Activated CD4-positive, alpha-beta T cell treated with anti-CD3 and anti-CD28 coated beads for 36 hours (primary cell): Measurements from ENCODE around the gene ZP1. TPM values are rescaled to one million over a fixed set of nuclear protein-coding genes. Genes with fewer than 3 reads are reported as not detected.
A peak's percentile ranks its signal among the peaks of the same experiment; 100 is the strongest.

Experiments used
- ATAC-seq: fragments of 200-7000 bp; cut with Tn5 transposase; one replicate; pipeline ENCODE4 v1.10.0; 2021; ENCODE audit warnings: mild to moderate bottlenecking, moderate library complexity
- CTCF ChIA-PET: fragments of 350-600 bp; sonication (Branson Sonifier 250); formaldehyde crosslinking; loops from one replicate; lab custom pipeline; 2021; ENCODE audit warnings: antibody characterized with exemption; lab: Charles Lee
- POLR2A ChIA-PET: fragments of 350-600 bp; sonication (Branson Sonifier 250); formaldehyde crosslinking; loops from one replicate; lab custom pipeline; 2021; ENCODE audit warnings: antibody characterized with exemption, inconsistent platforms; lab: Charles Lee
- DNase-seq: peaks from one replicate; pipeline ENCODE4 v3.0.0-alpha.2; 2020
- H3K27ac Mint-ChIP-seq: one replicate; pipeline ENCODE4 v1.8.0; 2021; ENCODE audit warnings: mixed read lengths
- H3K27me3 Mint-ChIP-seq: one replicate; pipeline ENCODE4 v1.8.0; 2021; ENCODE audit warnings: mixed read lengths
- H3K36me3 Mint-ChIP-seq: one replicate; pipeline ENCODE4 v1.8.0; 2021; ENCODE audit warnings: low read depth, mixed read lengths
- H3K4me1 Mint-ChIP-seq: one replicate; pipeline ENCODE4 v1.8.0; 2021; ENCODE audit warnings: mixed read lengths
- H3K4me3 Mint-ChIP-seq: one replicate; pipeline ENCODE4 v1.8.0; 2021; ENCODE audit warnings: mild to moderate bottlenecking, moderate library complexity, mixed read lengths
- H3K9me3 Mint-ChIP-seq: one replicate; pipeline ENCODE4 v1.8.0; 2021; ENCODE audit warnings: low read depth, mixed read lengths
- intact Hi-C, 2 experiments: fragments of 100-400 bp; cut with DNase I in 1 of 2; cut with micrococcal nuclease in 1 of 2; formaldehyde crosslinking; loops; one replicate each; pipeline versions ENCODE4 v1.14.2 to v1.15.1; 2022 to 2024; cut with DNase I, micrococcal nuclease
- total RNA-seq, 2 experiments: library from RNA; stranded (reverse); gene quantifications; one replicate each; pipeline ENCODE4 v1.2.3, GENCODE V29; 2021

The ZP1 gene
- total RNA-seq, 2 experiments from 2014 or later, result not detected

DNA sequence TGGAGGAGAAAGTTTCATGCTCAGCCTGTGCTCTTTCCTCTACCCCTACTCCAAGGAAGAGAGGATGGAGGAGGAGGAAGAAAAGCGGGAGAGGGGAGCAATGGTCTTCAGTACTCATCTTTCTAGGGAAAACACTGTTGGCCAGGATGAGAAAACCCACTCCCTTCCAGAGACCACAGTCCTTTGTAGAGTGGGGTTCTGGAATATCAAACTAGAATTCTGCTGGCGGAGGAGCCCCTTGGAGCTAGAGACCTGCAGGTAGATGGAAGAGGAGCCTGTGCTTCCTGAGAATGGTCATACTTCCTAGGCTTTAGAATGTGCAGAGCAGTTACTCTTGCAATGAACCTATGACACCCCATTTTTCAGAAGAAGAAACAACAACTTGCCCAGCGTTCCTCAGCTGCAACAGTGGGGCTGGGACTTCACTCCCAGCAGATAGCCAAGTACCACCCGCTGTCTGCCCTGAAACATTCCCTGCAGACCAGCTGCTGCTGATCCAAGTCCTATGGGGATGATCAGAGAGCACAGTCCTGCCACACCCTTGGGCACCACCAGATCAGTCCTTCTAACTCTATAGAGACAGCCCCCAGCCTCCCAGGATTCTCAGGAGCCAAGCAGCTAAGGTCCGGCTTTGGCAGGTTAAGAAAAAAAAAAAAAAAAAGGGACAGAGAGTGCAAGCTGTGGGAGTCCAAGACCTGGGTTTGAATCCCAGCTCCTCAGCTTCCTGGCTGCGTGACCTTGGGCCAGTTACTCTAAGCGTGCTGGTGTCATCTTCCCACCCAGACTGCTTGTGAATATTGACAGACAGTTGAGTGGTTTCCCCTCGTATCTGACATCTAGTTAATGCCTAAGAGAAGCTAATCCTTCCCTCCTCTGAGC, 12.3 kb upstream of the ZP1 start:
- no peaks in the 10 kb centered on the region for H3K9me3 Mint-ChIP-seq
- intact Hi-C loops, result no loop called here
- H3K4me3 Mint-ChIP-seq, result no peak overlapping the region
- CTCF ChIA-PET, result interaction anchor here (0.6 to 1.4 kb wide), 5 partner anchors 12 to 334 kb away, joined by 3 to 5 read pairs (median 4); no protein-coding TSS in a partner anchor
- POLR2A ChIA-PET, result no interaction called here
- DNase-seq, result no peak
- H3K27ac Mint-ChIP-seq, result no peak overlapping the region
- no peaks in the 10 kb centered on the region for H3K27me3 Mint-ChIP-seq
- ATAC-seq, result no peak
- peaks cover 22% of the 10 kb centered on the region for H3K36me3 Mint-ChIP-seq
- peaks cover 17% of the 10 kb centered on the region for H3K4me1 Mint-ChIP-seq

DNA sequence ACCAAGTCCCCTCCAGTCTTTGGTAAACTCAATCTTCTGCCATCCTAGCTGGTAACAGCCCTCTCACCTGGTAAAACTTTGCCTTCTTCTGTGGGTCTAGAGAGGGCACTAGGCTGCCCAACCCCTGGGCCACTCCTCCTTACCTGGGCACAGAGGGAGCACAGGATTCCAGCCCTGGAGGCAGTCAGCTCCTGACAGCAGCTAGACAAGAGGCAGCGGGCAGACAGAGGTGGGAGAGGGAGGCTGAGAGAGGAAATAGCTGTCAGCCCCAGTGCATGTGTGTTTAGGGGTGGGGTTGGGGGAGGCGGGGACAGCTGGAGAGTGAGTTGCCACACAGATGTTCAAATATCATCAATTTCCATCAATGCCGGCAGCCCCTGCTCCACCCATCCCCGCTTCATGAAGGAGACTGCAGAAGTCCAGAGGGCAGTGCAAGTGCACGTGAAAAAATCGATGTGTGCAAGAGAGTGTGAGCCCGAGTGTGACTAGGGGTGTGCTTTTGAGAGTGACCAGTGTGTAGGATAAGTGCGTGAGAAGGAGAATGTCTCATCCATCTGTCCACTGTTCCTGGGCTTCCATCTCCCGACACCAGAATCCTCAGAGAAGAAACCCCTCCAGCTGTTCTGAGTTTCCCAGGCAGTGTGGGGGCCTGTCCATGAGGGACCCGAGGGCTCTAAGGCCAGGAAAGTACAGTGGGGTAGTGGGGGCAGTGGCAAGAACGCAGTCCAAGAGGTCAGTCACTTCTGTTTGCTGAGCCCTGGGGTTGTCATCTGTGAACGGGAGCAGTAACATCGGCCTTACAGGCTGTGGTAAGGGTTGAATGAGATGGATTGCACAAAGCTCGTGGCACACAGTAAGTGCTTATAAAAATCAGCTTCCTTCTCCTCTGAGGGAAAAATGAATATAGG, 11.4 kb upstream of the ZP1 start, which contains the start of gene PTGDR2:
Gene PTGDR2, minus strand, starts transcription at position 225 of the 908 bp plus-strand sequence. CDS start 2,228 bp downstream, outside the sequence.
- intact Hi-C loops, result no loop called here
- Mint-ChIP-seq H3K27me3 (no peaks in the 10 kb centered on the region), H3K27ac (no peak within 1 kb of the TSS), H3K4me3 (no peak within 1 kb of the TSS), H3K9me3 (no peaks in the 10 kb centered on the region), H3K4me1 (peaks cover 17% of the 10 kb centered on the region), H3K36me3 (peaks cover 16% of the 10 kb centered on the region)
- no peak for ATAC-seq
- DNase-seq, result no peak
- ChIA-PET POLR2A (interaction anchor here (0.5 kb wide), 1 partner anchor 16 kb away, joined by 5 read pairs; no protein-coding TSS in a partner anchor), CTCF (interaction anchor here (0.6 to 1.4 kb wide), 6 partner anchors 11 to 333 kb away, joined by 3 to 5 read pairs (median 4); no protein-coding TSS in a partner anchor)

DNA sequence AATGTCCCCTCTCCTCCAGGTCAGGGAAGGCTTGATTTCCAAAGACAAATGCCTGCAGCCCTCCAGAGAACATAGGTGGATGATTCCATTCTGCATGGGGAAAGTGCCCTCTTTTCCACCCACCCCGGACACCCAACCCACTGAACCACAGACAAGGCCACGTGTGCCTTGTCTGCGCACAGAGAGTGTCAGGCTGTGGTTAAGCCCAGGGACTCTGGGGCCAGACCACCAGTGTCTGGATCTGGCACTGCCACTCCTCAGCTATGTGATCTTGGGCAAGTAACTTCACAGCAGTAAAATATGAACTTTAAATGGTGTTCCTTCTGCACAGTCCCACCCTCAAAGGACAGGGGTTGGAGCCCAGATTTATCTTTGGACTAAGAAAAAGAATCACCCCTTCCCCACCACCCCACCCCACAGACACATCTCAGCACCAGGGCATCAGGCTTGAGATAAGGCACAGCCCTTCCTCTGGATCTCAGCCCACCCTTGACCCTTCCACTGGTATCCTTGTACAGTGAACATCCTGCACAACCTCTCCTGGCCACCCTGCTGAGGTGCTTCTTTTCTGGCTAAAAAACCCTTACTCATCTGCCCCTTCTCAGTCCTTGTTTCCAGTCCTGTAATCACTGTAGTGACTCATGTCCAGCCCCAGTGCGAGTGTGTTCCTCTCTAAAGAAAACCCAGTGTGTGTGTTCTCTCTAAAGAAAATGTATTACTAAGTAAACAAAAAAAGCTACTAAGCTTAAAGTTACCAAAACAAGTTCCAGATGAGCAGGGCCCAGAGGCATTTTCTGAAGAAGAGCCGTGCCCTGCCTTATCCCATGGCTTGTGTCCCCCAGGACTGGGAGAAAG, 9.7 kb upstream of the ZP1 start:
- Mint-ChIP-seq H3K27ac (no peak overlapping the region), H3K9me3 (no peaks in the 10 kb centered on the region), H3K4me1 (peaks cover 17% of the 10 kb centered on the region), H3K27me3 (no peaks in the 10 kb centered on the region), H3K36me3 (peaks cover 5% of the 10 kb centered on the region), H3K4me3 (no peak overlapping the region)
- peak; percentile 63 for ATAC-seq
- ChIA-PET POLR2A (interaction anchor here (0.6 kb wide), 1 partner anchor 957 kb away, joined by 3 read pairs; no protein-coding TSS in a partner anchor), CTCF (interaction anchor here (1.3 kb wide), 1 partner anchor 29 kb away, joined by 5 read pairs; no protein-coding TSS in a partner anchor)
- intact Hi-C loops, result no loop called here
- peak; percentile 22 for DNase-seq

GRCh38 chr11:60858236-60858635, 9.1 kb upstream of the ZP1 start:
- Mint-ChIP-seq H3K4me1 (peaks cover 17% of the 10 kb centered on the region), H3K9me3 (no peaks in the 10 kb centered on the region), H3K4me3 (no peak overlapping the region), H3K27me3 (no peaks in the 10 kb centered on the region), H3K36me3 (peaks cover 2% of the 10 kb centered on the region), H3K27ac (peak overlapping the region; percentile 49)
- intact Hi-C loops, result no loop called here
- ATAC-seq, result no peak
- DNase-seq, result no peak
- POLR2A ChIA-PET, result no interaction called here
- CTCF ChIA-PET, result interaction anchor here (0.8 to 1.3 kb wide), 2 partner anchors 30 to 84 kb away, joined by 3 to 5 read pairs; no protein-coding TSS in a partner anchor

- Mint-ChIP-seq H3K27ac (peak overlapping the region; percentile 49), H3K9me3 (no peaks in the 10 kb centered on the region), H3K36me3 (peaks cover under 1% of the 10 kb centered on the region), H3K27me3 (no peaks in the 10 kb centered on the region), H3K4me3 (no peak overlapping the region), H3K4me1 (peaks cover 17% of the 10 kb centered on the region)
- DNase-seq, result no peak
- intact Hi-C loops, result no loop called here
- ChIA-PET CTCF (interaction anchor here (0.8 to 1.3 kb wide), 2 partner anchors 31 to 83 kb away, joined by 3 to 5 read pairs; no protein-coding TSS in a partner anchor), POLR2A (no interaction called here)
- ATAC-seq, result peak; percentile 57
These were observed 8.4 kb upstream of the ZP1 start for GRCh38 chr11:60858731-60859464.

GRCh38 chr11:60859616-60860250, 7.6 kb upstream of the ZP1 start:
- intact Hi-C loops, result no loop called here
- Mint-ChIP-seq H3K9me3 (no peaks in the 10 kb centered on the region), H3K27me3 (no peaks in the 10 kb centered on the region), H3K4me1 (peaks cover 17% of the 10 kb centered on the region), H3K4me3 (no peak overlapping the region), H3K27ac (no peak overlapping the region), H3K36me3 (no peaks in the 10 kb centered on the region)
- ChIA-PET POLR2A (no interaction called here), CTCF (interaction anchor here (0.9 kb wide), 1 partner anchor 28 kb away, joined by 3 read pairs; no protein-coding TSS in a partner anchor)
- no peak for ATAC-seq
- no peak for DNase-seq

DNA sequence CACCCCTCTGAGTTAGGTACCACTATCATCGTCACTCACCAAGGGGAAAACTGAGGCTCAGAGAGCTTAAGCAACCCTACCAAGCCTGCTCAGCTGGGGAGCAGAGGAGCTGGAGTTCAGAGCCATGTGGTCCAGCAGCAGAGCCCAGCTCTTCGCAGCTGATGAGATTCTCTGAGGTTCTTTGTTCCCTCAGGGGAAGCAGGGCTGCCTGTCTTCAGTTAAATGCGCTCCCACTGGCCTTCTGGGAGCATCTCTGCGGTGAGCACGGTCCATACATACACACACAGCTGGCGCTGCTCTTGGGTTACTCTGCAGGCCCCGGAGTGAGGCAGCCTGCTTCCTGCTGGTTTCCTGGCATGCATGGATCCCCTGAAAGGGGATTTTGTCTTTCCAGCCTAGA, 6.4 kb upstream of the ZP1 start:
- H3K4me1 Mint-ChIP-seq, result peaks cover 17% of the 10 kb centered on the region
- DNase-seq, result no peak
- ATAC-seq, result no peak
- POLR2A ChIA-PET, result no interaction called here
- CTCF ChIA-PET, result interaction anchor here (0.8 to 1.0 kb wide), 2 partner anchors 26 to 30 kb away, joined by 3 to 4 read pairs; no protein-coding TSS in a partner anchor
- no peak overlapping the region for H3K27ac Mint-ChIP-seq
- no peaks in the 10 kb centered on the region for H3K27me3 Mint-ChIP-seq
- H3K36me3 Mint-ChIP-seq, result no peaks in the 10 kb centered on the region
- intact Hi-C loops, result no loop called here
- H3K9me3 Mint-ChIP-seq, result no peaks in the 10 kb centered on the region
- no peak overlapping the region for H3K4me3 Mint-ChIP-seq

DNA sequence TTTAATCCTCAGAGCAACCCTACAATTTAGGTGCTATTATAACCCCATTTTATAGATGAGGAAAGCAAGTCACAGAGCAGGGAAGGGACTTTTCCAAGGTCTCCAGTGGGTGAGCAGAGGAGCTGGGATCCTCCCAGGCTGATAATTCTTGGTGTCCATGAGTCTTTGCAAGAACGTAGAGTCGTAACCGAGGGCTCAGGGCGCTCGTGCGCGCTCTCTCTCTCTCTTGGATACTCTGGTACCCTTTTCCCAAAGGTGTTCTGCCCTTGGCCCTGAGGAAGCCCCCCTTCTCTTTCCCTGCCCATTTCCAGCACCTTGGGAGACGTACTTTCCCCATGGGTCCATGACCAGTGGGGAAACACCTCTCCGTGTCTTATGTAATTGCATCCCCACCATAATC, 5.2 kb upstream of the ZP1 start:
- no peak for ATAC-seq
- H3K27me3 Mint-ChIP-seq, result no peaks in the 10 kb centered on the region

DNA sequence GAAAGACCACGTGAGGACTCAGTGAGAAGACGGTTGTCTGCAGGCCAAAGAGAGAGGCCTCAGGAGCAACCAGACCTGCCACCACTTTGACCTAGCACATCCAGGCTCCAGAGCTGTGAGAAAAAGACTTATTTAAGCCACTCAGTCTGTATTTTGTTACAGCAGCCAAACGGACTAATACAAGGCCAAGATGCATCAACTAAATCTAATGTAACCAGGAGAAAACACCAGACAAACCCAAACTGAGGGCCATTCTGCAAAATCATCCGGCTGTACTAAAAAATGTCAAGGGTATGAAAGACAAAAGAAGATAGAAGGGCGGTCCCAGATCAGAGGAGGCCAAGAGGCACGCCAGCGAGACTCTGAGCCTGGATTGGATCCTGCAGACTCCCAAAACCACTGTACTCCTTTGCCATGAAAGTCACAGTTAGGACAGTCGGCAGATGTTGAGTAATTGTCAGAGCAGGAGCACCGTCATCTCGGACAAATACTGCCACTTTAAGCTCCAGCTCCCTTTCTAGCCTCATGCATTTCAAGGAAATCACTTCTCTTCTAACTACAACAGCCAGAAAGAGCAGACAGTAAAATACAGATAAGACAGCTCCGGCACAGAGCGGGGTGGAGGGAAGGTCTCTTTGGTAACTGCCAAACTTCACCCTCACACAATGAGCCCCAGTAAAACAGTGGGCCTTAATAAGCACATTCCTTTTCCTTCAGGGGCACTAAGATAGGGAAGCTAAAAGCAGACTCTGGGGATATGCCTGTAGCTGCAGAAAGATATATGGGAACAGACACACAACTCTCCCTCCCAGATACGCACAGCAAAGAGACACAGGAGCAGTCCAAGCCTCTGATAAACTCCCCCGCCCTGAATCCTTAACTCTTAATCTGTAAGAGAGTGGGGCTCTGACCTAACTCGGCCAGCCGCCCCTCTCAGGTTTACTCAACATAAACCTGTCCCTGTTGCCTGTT, 3.5 kb upstream of the ZP1 start:
- CTCF ChIA-PET, result interaction anchor here (0.6 kb wide), 1 partner anchor 25 kb away, joined by 3 read pairs; no protein-coding TSS in a partner anchor

More for the DNA sequence above, 5.2 kb upstream of the ZP1 start:
- H3K9me3 Mint-ChIP-seq, result no peaks in the 10 kb centered on the region
- intact Hi-C loops, result no loop called here
- ChIA-PET POLR2A (no interaction called here), CTCF (no interaction called here)
- no peaks in the 10 kb centered on the region for H3K36me3 Mint-ChIP-seq
- no peak overlapping the region for H3K27ac Mint-ChIP-seq
- no peak for DNase-seq
- H3K4me3 Mint-ChIP-seq, result no peak overlapping the region
- peaks cover 17% of the 10 kb centered on the region for H3K4me1 Mint-ChIP-seq

More for the DNA sequence above, 3.5 kb upstream of the ZP1 start:
- ATAC-seq (no peak), DNase-seq (no peak)
- Mint-ChIP-seq H3K9me3 (no peaks in the 10 kb centered on the region), H3K27ac (no peak overlapping the region), H3K4me3 (no peak overlapping the region), H3K27me3 (no peaks in the 10 kb centered on the region), H3K4me1 (peaks cover 5% of the 10 kb centered on the region), H3K36me3 (no peaks in the 10 kb centered on the region)
- intact Hi-C loops, result no loop called here
- POLR2A ChIA-PET, result no interaction called here
